ENCODE data around the gene CEBPB. TPM values are rescaled to one million over a fixed set of nuclear protein-coding genes. Genes with fewer than 3 reads are reported as not detected.
"Not testable (repeated sequence)": the region's sequence is repeated elsewhere in the genome, so short reads cannot be mapped to it uniquely, and the experiment has no call there.

CEBPB gene
- total RNA-seq, 1 experiment from 2014 or later = 137 TPM

- CTCF ChIA-PET = interaction anchor here (0.6 to 1.2 kb wide), 3 partner anchors 14 to 126 kb away, joined by 3 to 6 read pairs (median 5); no protein-coding TSS in a partner anchor
Measured at GRCh38 chr20:50202677-50203076, 12.0 kb downstream of the CEBPB start.

GRCh38 chr20:50203951-50204937 is 13.6 kb downstream of the CEBPB start:
- Mint-ChIP-seq H3K27me3 (ENCODE audit: unreplicated experiment) (no peaks in the 10 kb centered on the region), H3K9me3 (ENCODE audit: low read depth, unreplicated experiment) (peaks cover 5% of the 10 kb centered on the region), H3K36me3 (ENCODE audit: insufficient read depth, unreplicated experiment) (peaks cover 9% of the 10 kb centered on the region), H3K27ac (ENCODE audit: unreplicated experiment) (no peak overlapping the region), H3K4me1 (ENCODE audit: low read depth, unreplicated experiment) (no peaks in the 10 kb centered on the region), H3K4me3 (ENCODE audit: low read depth, unreplicated experiment) (no peak overlapping the region)
- CTCF ChIA-PET = interaction anchor here (0.5 to 1.2 kb wide), 3 partner anchors 12 to 530 kb away, joined by 3 to 4 read pairs (median 3); no protein-coding TSS in a partner anchor
- no peak for TF ChIP-seq CTCF (IDR thresholded peaks at IDR 0.05; ENCODE audit: unreplicated experiment)
- no TSS peak for BruUV-seq (replicated peaks)
- no peak for DNase-seq
- intact Hi-C loops (cut with micrococcal nuclease; ENCODE audit: unreplicated experiment) = no loop called here

More at GRCh38 chr20:50202677-50203076, 12.0 kb downstream of the CEBPB start:
- peaks cover 5% of the 10 kb centered on the region for H3K9me3 Mint-ChIP-seq (ENCODE audit: low read depth, unreplicated experiment)
- no peak for DNase-seq
- no peaks in the 10 kb centered on the region for H3K4me1 Mint-ChIP-seq (ENCODE audit: low read depth, unreplicated experiment)
- TF ChIP-seq CTCF (IDR thresholded peaks at IDR 0.05; ENCODE audit: unreplicated experiment) = no peak
- no peaks in the 10 kb centered on the region for H3K27me3 Mint-ChIP-seq (ENCODE audit: unreplicated experiment)
- peaks cover 17% of the 10 kb centered on the region for H3K36me3 Mint-ChIP-seq (ENCODE audit: insufficient read depth, unreplicated experiment)
- H3K4me3 Mint-ChIP-seq (ENCODE audit: low read depth, unreplicated experiment) = no peak overlapping the region
- no TSS peak for BruUV-seq (replicated peaks)
- H3K27ac Mint-ChIP-seq (ENCODE audit: unreplicated experiment) = no peak overlapping the region
- intact Hi-C loops (cut with micrococcal nuclease; ENCODE audit: unreplicated experiment) = no loop called here

GRCh38 chr20:50207026-50207425 is 16.4 kb downstream of the CEBPB start:
- no peaks in the 10 kb centered on the region for H3K27me3 Mint-ChIP-seq (ENCODE audit: unreplicated experiment)
- H3K4me3 Mint-ChIP-seq (ENCODE audit: low read depth, unreplicated experiment) = no peak overlapping the region
- CTCF ChIA-PET = interaction anchor here (1.5 kb wide), 1 partner anchor 59 kb away, joined by 3 read pairs; no protein-coding TSS in a partner anchor
- peaks cover 9% of the 10 kb centered on the region for H3K36me3 Mint-ChIP-seq (ENCODE audit: insufficient read depth, unreplicated experiment)
- peaks cover 11% of the 10 kb centered on the region for H3K4me1 Mint-ChIP-seq (ENCODE audit: low read depth, unreplicated experiment)
- H3K9me3 Mint-ChIP-seq (ENCODE audit: low read depth, unreplicated experiment) = peaks cover 5% of the 10 kb centered on the region
- H3K27ac Mint-ChIP-seq (ENCODE audit: unreplicated experiment) = no peak overlapping the region
- no peak for TF ChIP-seq CTCF (IDR thresholded peaks at IDR 0.05; ENCODE audit: unreplicated experiment)
- no TSS peak for BruUV-seq (replicated peaks)
- intact Hi-C loops (cut with micrococcal nuclease; ENCODE audit: unreplicated experiment) = no loop called here
- no peak for DNase-seq

GRCh38 chr20:50208085-50208491 is 17.5 kb downstream of the CEBPB start:
- CTCF ChIA-PET = interaction anchor here (1.1 to 1.5 kb wide), 2 partner anchors 36 to 58 kb away, joined by 3 to 5 read pairs; no protein-coding TSS in a partner anchor
- Mint-ChIP-seq H3K27me3 (ENCODE audit: unreplicated experiment) (no peaks in the 10 kb centered on the region), H3K36me3 (ENCODE audit: insufficient read depth, unreplicated experiment) (peaks cover 9% of the 10 kb centered on the region), H3K9me3 (ENCODE audit: low read depth, unreplicated experiment) (peaks cover 5% of the 10 kb centered on the region), H3K27ac (ENCODE audit: unreplicated experiment) (no peak overlapping the region), H3K4me1 (ENCODE audit: low read depth, unreplicated experiment) (peaks cover 22% of the 10 kb centered on the region), H3K4me3 (ENCODE audit: low read depth, unreplicated experiment) (no peak overlapping the region)
- no peak for TF ChIP-seq CTCF (IDR thresholded peaks at IDR 0.05; ENCODE audit: unreplicated experiment)
- no peak for DNase-seq
- no TSS peak for BruUV-seq (replicated peaks)
- intact Hi-C loops (cut with micrococcal nuclease; ENCODE audit: unreplicated experiment) = no loop called here

- H3K36me3 Mint-ChIP-seq (ENCODE audit: insufficient read depth, unreplicated experiment); H3K27me3 Mint-ChIP-seq (ENCODE audit: unreplicated experiment); intact Hi-C loops (cut with micrococcal nuclease; ENCODE audit: unreplicated experiment); H3K9me3 Mint-ChIP-seq (ENCODE audit: low read depth, unreplicated experiment); H3K4me3 Mint-ChIP-seq (ENCODE audit: low read depth, unreplicated experiment); BruUV-seq (replicated peaks); DNase-seq; H3K27ac Mint-ChIP-seq (ENCODE audit: unreplicated experiment): not testable (repeated sequence)
- peaks cover 29% of the 10 kb centered on the region for H3K4me1 Mint-ChIP-seq (ENCODE audit: low read depth, unreplicated experiment)
- CTCF ChIA-PET = interaction anchor here (1.1 kb wide), 1 partner anchor 37 kb away, joined by 5 read pairs; no protein-coding TSS in a partner anchor
Measured at GRCh38 chr20:50208815-50209214, 18.2 kb downstream of the CEBPB start.

Measured in Calu3 (cell line).